Adrenal gland (tissue), 5 donors: Measurements from ENCODE around the gene XPO4.
"Not testable (repeated sequence)": the region's sequence is repeated elsewhere in the genome, so short reads cannot be mapped to it uniquely, and the experiment has no call there.

Experiments used
- POLR2A ChIP-seq, 2 donors: fragments of 450-650 bp; IDR thresholded peaks; one replicate each; pipeline ENCODE4 v1.6.1; 2017; ENCODE audit warnings: antibody characterized with exemption in 2 of 2, mild to moderate bottlenecking in 2 of 2, moderate library complexity in 1 of 2
- TF ChIP-seq, protein P1 (sequence below), 6 experiments: fragments of 450-650 bp in 4 of 6; fragments of 200-600 bp in 2 of 6; sonication (generic) in 1 of 6; IDR thresholded peaks; 1 replicate in 5 of 6; 2 replicates in 1 of 6; pipeline versions ENCODE4 v1.5.1 to v1.8.0; 2016 to 2021; ENCODE audit warnings: antibody characterized with exemption in 6 of 6, mild to moderate bottlenecking in 2 of 6, moderate library complexity in 1 of 6
- donor health status: DM: no; HTN: no; CAD: no.

DNA sequence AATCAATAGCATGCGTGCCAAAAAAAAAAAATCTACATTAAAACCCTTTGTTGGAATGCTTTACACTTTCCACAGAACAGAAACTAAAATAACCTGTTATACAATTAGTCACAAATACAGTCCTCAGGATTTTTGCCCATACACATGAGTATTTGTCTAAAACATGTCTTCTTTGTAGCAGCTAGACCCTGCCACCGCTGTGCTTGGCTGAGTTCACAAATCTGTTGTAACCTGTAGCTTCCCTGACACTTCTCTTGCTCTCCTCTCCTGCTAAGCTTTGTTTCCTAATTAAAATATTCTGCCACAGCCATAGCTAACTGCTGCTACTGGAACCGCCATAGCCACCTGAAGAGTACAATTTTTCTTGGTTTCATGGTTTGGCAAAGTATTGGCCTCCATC is 45.5 kb upstream of the XPO4 start:
- TF ChIP-seq, protein P1, sequence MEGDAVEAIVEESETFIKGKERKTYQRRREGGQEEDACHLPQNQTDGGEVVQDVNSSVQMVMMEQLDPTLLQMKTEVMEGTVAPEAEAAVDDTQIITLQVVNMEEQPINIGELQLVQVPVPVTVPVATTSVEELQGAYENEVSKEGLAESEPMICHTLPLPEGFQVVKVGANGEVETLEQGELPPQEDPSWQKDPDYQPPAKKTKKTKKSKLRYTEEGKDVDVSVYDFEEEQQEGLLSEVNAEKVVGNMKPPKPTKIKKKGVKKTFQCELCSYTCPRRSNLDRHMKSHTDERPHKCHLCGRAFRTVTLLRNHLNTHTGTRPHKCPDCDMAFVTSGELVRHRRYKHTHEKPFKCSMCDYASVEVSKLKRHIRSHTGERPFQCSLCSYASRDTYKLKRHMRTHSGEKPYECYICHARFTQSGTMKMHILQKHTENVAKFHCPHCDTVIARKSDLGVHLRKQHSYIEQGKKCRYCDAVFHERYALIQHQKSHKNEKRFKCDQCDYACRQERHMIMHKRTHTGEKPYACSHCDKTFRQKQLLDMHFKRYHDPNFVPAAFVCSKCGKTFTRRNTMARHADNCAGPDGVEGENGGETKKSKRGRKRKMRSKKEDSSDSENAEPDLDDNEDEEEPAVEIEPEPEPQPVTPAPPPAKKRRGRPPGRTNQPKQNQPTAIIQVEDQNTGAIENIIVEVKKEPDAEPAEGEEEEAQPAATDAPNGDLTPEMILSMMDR (IDR thresholded peaks at IDR 0.05) = not testable (repeated sequence)
- not testable (repeated sequence) for TF ChIP-seq POLR2A (IDR thresholded peaks at IDR 0.05)
